Activated T-cell treated with anti-CD3 and anti-CD28 coated beads for 24 hours (primary cell): ENCODE data around the gene OSBP2.
A peak's percentile ranks its signal among the peaks of the same experiment; 100 is the strongest.

Experiments used
- DNase-seq: peaks from one replicate; pipeline ENCODE4 v3.0.0-alpha.2; 2020; ENCODE audit warnings: low read depth

OSBP2 gene

GRCh38 chr22:30882184-30882717 is 187.6 kb downstream of the OSBP2 start:
- DNase-seq: no peak

GRCh38 chr22:30882974-30883533 is 188.4 kb downstream of the OSBP2 start:
- DNase-seq: no peak

- DNase-seq: no peak
These were observed 189.0 kb downstream of the OSBP2 start for GRCh38 chr22:30883586-30884145.

GRCh38 chr22:30884211-30885000 is 189.7 kb downstream of the OSBP2 start:
- DNase-seq: no peak

GRCh38 chr22:30885001-30885366 is 190.3 kb downstream of the OSBP2 start:
- DNase-seq: no peak

DNA sequence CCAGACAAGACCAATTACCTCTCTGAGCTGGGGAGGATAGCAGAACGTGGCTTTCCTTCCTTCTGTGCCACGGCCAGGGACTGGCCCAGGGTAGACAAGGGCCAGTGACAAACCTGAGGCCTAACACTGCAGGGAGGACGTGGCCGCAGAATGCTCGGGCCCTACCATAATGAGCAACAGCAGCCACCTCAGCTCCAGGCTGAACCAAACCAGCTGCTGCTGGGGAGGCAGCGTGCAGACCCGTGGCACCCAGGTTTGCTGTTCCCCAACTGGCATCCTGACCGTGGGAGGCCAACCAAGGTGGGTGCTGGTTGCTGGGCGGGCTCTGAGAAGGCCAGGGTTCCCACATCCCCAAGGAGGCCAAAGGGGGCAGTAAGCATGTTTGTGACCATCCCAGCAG is 190.9 kb downstream of the OSBP2 start:
- DNase-seq: no peak

GRCh38 chr22:30887453-30887852 is 192.8 kb downstream of the OSBP2 start:
- DNase-seq: no peak

DNA sequence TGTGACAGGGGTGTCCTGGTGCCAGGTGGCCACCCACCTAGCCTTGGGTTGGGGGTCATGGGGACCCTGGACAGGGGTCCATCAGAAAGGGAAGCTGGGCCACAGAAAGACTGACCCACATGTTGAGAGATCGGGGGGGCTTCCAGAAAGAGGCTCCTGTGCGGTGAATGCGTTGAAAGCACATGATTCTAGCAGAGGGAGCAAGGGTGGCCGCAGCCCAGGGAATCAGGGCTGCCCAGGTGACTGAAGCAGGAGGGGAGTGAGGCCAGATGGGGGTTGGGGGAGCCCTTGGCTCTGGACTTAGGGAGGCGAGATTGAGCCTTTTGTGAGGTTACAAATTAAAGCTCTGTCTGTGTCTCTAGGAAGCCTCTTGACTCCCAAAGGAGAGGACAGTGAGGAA is 193.2 kb downstream of the OSBP2 start:
- no peak for DNase-seq

DNA sequence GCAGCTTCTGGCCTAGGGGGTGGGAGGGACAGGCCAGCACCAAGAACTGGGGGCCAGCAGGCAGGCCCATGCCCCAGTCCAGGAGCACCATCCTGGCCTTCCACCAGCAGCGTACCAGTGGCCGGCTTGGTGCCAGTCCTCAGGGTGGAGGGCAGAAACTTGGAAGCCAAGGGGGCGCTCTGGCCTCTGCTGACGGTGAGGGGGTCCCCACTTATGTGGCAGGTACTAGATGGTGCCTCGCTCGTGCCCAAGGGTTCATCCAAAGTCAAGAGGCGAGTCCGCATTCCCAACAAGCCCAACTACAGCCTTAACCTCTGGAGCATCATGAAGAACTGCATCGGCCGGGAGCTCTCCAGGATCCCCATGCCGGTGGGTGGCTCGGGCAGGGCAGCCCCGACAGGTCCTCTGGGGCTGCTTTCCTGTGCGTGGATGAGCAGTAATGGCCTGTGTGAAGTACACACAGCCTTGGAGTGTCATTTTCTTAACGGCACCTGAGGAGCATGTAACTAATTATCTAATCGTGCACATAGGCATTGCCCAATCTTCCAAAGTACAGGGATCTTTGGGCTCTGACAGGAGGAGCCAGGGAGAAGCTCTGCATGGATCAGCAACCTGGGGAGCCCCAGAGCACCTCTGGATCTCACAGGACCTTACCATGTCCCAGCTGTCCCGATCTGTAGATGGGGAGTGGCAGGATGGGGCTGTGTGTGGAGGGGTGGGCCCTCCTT is 194.8 kb downstream of the OSBP2 start:
- no peak for DNase-seq

GRCh38 chr22:30889996-30890480 is 195.4 kb downstream of the OSBP2 start:
- no peak for DNase-seq

- DNase-seq: peak; percentile 23
These were observed 196.2 kb downstream of the OSBP2 start for GRCh38 chr22:30890686-30891442.

GRCh38 chr22:30891443-30891755 is 196.7 kb downstream of the OSBP2 start:
- no peak for DNase-seq

DNA sequence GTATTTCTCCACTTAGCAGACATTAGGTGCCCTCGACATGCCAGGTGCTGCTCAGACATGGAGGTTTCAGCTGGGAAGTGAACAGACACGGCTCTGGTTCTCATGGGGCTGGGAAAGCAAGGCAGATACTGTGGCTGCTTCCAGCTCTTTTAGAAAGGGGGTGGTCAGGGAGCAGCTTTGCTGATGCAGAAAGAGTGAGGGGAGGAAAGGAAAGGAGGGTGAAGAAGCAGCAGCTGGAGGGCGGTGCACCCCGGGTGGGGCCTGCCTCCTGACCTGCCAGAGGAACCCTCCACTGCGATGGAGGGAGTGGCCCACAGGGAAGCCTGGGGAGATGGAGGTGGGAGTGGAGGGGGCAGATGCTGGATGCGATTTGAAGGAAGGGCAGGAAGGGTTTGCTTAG is 197.1 kb downstream of the OSBP2 start:
- DNase-seq: no peak

DNA sequence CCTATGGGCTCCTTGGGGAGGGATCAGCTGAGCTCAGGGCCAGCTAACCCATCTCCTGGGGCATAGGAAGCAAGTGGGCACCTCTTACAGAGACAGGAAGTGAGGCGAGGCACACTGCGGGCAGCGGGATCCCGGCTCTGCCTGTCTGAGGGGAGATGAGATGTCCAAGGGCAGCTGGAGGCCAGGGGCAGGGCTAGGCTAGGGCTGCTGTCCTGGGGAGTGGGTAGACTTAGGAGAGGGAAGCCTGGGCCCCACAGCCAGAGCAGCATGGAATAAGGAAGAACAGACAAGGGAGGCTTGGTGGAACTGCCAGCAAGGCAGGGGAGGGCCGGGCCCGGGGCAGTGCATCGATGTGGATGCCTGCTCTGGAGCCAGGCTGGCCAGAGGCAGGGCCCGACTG is 197.6 kb downstream of the OSBP2 start:
- DNase-seq: no peak

GRCh38 chr22:30892731-30893221 is 198.1 kb downstream of the OSBP2 start:
- no peak for DNase-seq

DNA sequence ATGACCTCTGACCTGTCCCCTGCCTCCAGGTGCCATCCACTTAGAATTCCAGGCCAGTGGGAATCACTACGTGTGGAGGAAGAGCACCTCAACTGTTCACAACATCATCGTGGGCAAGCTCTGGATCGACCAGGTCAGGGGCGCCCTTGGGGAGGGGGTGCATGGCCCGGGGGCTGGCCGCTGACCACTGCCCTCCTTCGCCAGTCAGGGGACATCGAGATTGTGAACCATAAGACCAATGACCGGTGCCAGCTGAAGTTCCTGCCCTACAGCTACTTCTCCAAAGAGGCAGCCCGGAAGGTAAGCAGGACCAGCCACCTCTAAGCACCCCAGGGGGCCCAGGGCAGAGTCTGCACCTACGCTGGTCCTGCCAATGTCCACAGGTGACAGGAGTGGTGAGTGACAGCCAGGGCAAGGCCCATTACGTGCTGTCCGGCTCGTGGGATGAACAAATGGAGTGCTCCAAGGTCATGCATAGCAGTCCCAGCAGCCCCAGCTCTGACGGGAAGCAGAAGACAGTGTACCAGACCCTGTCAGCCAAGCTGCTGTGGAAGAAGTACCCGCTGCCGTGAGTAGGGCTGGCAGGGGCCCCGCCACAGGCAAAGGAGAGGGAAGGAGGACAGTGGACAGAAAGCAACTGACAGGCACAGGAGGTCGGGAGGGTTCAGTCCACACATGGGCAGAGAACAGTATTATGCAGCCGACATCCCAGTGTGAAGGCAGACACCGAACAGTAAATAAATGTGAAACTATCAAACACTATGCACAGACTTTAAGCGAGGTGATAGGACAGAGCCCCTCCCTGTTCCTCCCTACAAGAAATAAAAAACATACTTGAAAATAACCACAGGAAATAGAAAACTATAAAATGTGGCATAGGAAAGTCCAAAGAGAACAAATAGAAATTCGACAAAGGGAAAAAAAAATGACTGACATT is 199.0 kb downstream of the OSBP2 start:
- no peak for DNase-seq

DNA sequence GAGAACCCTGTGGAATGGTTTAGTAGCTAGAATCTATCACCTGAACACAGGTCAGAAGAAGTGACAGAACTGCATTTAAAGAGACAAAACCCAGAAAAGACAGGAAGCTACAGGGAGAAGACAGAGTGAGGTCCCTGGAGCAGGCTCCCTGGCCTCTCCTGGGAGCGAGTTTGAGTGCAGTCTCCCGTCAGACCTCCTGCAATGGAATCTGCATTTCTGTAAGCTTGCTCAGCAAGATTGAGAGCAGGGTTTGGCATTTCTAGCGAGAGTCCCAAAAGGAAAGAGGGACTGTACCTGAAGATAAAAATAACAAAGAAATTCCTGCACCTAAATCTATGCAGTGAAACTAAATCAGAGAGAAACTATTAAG is 199.7 kb downstream of the OSBP2 start:
- no peak for DNase-seq

DNA sequence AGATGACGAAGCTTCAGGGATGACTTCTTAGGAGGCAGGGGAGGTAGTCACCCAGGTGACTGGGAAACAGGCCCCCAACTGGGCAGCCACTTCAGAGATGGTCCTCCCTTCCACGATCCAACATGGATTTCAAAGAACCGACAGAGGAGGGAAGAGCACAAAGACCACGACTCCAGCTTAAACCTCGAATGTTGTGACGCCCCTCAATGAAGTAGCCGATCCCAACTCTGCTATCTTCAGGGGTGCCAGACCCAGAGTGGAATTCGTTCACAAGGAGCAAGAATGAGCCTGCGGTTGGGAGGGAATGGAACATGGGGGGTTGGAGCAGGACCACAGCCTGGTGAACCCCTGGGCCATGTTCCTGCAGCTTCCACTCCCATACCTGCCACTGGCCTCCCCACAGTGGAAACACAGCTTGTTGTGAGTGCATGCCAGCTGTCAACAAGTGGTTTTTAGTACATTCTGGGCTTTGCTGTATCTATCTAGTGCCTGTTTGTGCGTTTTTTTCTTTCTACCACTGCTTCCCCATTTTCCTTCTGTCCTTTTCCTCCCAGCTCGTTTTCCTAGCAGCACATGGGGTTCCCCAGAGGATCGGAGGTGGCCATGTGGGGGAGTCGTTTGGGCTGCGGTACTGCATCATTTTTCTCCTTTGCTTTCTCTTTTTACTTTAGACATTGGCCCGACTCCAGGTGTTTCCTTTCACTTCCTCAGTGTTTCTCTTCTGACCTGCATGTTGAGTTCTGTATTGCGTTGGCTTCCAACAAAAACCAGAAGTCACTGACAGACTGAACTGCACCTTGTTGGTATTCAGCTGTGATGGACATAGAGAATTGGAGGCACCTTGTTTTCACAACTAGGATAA is 208.1 kb downstream of the OSBP2 start:
- DNase-seq: no peak

DNA sequence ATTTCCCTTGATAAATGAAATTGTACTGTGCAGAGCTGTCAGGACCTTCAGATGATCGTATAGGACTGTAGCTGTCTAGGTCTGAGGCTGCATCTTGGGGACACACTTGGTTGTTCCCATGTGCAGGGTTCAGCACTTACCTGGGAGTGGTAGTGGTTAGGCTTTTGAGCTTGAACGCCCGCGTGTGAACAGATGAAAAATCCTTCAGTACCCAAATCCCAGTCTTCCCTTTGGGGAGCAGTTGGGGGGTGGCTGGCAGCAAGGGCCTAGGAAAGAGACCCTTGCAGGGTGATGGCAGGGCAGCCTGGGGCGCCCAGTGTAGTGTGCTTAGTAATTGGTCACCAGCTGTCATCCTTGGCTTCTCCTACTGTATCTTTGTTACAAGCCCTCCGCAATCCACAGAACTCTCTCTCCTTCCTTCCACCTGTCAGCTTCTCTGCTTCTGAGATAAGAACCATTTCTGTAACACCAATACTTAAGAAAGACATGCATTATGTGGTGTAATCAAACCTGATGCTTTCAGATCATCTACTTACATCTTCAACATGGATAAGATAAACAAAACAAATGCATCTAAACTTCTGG is 209.3 kb downstream of the OSBP2 start:
- no peak for DNase-seq
